HG03175 (cell line): ENCODE results near the gene NALCN.

Experiments
- ATAC-seq: cut with Tn5 transposase; IDR thresholded peaks from one replicate; pipeline ENCODE4 v1.9.1; 2021; ENCODE audit warnings: mild to moderate bottlenecking, moderate library complexity; ENCODE audit not compliant: unreplicated experiment

The NALCN gene

DNA sequence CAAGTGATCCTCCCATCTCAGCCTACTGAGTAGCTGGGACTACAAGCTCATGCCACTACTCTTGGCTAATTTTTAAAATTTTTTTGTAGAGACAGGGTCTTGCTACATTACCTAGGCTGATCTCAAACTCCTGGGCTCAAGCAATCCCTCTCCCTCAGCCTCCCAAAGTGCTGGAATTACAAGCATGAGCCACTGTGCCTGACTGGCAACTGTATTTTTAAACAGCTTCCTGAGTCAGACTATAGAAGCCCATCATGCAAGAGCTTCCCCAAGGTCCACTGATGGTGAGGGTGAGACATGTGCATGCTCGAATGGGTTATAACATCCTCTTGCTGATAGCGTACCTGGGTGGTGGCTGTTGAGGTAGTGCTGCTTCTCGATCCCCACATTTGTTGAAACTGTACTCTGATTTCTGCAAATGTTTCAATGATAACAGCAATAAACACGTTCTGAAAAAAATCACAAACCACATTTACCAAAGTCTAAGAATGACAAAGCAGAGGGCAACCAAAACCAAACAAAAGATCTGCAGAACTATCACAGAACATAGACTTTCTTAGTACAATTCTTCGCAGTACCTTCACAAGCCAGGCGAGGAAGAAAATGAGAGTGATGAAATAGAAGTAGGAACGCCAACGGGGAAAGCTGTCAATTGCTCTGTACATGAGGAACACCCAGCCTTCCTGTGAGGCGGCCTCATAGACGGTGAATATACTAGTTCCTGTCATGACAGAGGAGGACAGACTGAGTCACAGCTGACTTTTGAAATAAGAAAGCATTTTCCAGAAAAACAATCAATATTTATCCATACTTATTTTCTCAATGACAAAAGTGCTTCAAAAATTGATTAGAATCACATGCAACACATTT is 124.4 kb downstream of the NALCN start:
- ATAC-seq = no peak

GRCh38 chr13:101291206-101291605 is 125.1 kb downstream of the NALCN start:
- ATAC-seq = no peak

GRCh38 chr13:101289764-101290163 is 126.5 kb downstream of the NALCN start:
- peak; percentile 49 for ATAC-seq

- ATAC-seq = no peak
Observed at GRCh38 chr13:101283782-101284181, 132.5 kb downstream of the NALCN start.

- no peak for ATAC-seq
Observed at GRCh38 chr13:101272886-101273285, 143.4 kb downstream of the NALCN start.

DNA sequence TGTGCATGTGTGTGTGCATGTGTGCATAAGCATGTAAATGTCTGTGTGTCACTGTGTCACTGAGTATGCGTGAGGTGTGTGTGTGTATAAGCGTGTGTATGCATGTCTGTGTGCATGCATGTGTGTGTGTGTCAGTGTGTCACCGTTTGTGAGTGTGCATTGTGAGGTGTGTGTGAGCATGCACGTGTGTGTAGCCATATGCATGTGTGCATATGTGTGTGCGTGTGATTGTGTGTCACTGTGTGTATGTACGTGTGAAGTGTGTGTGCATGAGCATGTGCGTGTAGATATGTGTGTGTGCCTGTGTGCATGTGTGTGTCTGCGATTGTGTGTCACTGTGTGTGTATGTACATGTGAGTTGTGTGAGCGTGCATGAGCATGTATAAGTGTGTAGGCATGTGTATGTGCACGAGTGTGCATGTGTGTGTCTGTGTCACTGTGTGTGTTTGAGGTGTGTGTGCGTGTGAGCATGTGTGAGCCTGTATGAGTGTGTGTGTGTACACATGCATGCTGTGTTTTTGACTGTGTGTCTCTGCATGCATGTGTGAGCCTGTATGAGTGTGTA is 144.5 kb downstream of the NALCN start:
- no peak for ATAC-seq

DNA sequence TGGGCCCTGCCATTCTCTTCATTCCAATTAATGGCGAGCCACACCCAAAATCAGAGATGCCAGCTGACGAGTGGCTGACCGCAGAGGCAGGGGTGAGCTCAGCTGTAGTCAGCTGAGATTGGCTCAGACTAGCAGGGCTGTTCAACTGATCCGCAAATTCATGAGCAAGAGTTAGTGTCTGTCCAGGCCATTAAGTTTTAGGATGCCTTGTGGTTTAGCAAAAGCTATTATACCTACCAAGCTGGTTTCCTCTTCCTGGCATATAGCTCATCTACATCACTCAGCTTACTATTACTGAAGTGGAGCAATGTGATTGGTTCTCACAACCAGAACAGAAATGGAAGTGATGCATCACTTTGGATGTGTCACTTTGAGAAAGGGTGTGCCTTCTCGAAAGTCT is 148.7 kb downstream of the NALCN start:
- ATAC-seq = no peak

- no peak for ATAC-seq
Observed at GRCh38 chr13:101265934-101266333, 150.4 kb downstream of the NALCN start.

DNA sequence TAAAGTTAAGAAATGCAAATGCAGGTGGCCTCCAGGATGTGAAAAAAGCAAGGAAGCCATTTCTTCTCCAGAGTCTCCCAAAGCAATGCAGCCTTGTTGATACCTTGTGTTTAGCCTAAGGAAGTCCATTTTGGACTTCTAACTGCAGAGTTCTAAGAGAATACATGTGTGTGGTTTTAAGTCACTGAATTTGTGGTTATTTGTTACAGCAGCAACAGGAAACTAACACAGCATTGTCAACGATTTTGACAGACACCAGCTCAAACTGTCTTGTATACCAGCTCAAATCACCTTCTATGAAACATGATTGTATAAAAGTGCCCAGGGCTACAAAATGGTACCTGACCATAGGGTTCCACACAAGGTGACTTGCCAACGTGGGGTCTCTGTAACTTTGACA is 151.4 kb downstream of the NALCN start:
- ATAC-seq = no peak

DNA sequence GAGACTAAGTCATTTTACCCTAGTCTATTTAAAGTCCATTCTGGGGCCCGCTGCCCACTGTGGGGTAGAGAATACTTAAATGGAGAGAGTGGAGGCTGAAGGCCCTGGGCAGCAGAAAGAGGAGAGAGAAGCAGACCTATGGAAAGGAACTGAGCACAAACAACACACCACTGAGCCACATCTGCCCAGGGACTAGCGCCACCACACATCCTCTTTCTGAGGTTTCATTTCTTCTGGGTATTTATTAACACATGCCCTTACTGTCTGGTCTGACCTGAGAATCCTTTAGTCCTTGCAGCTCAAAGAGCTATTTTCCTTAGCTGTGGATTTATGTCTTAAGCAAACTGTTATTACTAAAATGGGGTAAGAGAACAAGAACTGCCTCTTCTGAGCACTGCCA is 154.0 kb downstream of the NALCN start:
- peak; percentile 78 for ATAC-seq

GRCh38 chr13:101258509-101258908 is 157.8 kb downstream of the NALCN start:
- ATAC-seq = no peak

- peak; percentile 95 for ATAC-seq
Observed at GRCh38 chr13:101258071-101258470, 158.2 kb downstream of the NALCN start.

DNA sequence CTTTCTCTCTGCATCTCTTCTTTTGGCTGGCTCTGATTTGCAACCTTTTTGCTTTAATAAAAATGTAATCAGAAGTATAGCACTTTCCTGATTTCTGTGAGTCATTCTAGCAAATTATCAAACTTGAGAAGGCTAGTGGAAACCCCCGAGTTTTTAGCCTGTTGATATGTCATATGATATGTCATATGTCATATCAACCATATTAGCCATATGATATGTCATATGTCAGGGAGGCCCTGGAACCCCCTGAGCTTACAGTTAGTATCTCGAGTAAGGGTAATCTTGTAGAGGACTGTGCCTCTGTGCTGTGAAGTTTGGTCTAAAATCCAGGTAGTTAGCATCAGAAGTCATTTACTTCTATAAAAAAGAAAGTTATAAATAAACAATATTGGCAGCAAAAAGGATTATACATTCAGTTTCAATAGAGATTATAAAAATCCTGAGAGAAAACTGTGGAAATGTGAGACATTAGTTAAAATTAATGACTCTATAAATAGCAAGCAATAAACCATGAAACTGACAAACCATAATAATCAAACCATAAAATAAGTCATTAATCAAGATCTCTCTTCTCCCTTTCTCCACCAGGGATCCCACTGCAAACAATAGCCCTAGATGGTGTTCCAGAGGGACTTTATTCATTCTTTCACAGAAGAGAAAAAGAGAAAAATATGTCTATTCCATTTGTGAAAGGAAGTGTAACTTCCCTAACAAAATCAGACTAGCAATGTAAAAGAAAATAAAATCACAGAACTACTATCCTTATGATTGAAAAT is 167.4 kb downstream of the NALCN start:
- ATAC-seq = no peak

- no peak for ATAC-seq
Observed at GRCh38 chr13:101242720-101243119, 173.6 kb downstream of the NALCN start.

DNA sequence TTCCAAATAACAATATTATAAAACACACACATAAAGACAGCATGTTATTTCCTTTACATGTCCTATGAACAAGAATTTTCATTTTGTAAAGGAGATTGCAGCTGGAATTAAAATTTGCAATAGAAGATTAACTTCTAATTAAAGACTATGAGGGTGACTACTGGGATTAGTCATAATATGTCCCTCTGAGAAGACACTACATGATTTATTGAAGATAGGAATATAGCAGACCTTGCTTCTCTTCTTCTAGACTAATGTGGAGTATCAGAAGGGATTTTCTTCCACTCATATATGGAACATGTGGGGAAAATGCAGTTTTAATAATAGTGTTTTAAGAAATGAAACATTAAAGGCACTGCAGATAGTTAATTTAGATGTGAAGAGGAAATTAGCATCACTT is 177.8 kb downstream of the NALCN start:
- no peak for ATAC-seq

DNA sequence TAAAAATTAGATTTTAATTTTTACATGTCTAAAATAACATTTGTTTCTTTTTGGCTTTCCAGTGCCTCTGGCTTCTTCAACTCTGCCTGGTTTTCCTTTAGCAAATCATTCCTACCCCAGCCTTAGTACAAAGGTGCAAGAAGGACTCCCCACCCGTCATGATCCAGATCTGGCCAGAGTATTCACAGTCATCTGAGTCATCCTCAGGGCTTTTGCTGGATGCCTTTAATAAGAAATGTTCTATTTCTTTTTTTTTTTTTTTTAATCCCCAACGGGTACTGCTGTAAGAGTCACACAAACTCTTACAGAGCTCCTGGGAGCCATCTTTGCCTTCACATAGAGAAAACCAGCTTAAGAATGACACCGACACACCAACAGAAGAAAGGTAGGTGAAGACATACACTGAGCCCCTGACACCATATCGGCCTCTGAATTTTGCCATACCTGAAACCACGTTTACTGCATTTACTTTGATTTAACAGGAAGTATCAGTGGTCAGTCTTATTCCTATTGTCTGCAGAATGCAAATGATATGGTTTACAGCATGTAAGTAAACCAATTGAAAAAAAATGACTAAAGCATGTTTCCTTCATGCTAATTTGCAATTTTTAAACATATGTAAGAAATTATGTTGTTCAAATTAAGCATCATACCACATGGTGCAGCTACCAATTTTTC is 184.4 kb downstream of the NALCN start:
- no peak for ATAC-seq

- ATAC-seq = no peak
Observed at GRCh38 chr13:101230271-101230890, 185.9 kb downstream of the NALCN start.

DNA sequence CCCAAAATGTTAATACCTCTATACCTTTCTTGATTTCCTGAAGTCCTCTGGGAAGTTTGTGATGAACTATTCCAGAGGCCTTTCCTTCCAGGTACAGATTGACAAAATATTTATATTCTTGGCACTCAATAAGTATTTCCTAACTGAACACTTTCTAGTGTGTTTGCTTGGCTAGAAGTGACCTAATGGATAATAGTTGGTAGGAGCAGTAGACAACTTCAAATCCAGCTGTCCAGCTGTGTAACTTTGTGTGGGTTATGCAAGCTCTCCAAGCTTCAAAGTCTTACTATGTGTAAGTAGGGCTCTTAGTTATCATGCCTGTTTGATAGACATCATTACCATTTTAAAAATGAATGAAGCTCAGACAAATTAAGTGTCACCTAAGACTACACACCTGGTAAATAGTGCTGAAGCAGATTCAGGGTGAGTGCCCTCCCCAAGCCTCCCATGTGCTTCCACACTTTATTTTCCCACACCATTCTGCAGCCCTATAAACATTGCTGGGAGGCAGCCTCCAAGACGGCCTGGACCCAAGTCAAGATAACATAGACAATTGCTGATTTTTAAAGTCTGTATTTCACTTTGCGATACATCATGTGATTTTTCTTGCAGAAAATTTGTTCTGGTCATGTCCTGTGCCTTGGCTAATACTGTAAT is 196.6 kb downstream of the NALCN start:
- ATAC-seq = no peak

DNA sequence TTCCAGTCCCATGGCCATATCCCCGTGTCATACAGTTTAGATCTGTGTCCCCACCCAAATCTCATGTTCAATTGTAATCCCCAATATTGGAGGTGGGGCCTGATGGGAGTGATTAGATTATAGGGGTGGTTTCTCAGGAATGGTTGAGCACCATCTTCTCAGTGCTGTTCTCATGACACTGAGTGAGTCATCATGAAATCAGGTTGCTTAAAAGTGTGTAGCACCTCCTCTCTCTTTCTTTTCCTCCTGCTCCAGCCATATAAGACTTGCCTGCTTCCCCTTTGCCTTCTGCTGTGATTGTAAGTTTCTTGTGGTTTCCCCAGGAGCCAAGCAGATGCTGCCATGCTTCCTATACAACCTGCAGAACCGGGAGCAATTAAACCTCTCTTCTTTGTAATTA is 197.8 kb downstream of the NALCN start:
- ATAC-seq = no peak

DNA sequence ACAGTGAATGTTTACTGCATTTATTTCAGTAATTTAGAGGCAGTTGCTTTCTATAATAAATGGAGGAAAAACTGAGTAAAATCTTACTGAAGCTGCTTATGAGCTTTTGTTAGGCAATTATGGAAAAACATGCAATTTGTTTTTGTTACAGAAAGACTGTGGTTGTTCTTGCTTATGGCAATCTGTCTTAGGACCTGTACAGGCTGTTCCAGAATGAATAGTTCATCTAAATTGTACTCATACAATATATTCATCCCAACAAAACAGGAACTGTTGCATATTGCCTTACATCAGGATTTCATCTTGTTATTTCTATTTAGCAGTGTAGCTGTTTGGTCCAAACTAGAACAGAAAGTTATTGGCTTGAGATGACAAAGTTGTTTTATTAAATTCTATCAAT is 199.2 kb downstream of the NALCN start:
- no peak for ATAC-seq
